Right atrium auricular region (tissue), 2 donors: ENCODE results near the gene CHIC2. TPM values are rescaled to one million over a fixed set of nuclear protein-coding genes. Genes with fewer than 3 reads are reported as not detected.
"Not testable (repeated sequence)": the region's sequence is repeated elsewhere in the genome, so short reads cannot be mapped to it uniquely, and the experiment has no call there.

Experiments used
- DNase-seq: peaks from one replicate; pipeline ENCODE4 v3.0.0-alpha.2; 2019; ENCODE audit warnings: low spot score
- H3K27ac ChIP-seq, 2 donors: fragments of 200-600 bp; sonication (generic); 1 replicate in 1 of 2; 2 replicates in 1 of 2; pipeline ENCODE4 v1.5.1; 2016 to 2019
- H3K27me3 ChIP-seq, 2 donors: fragments of 200-600 bp; sonication (generic); one replicate each; pipeline versions ENCODE4 v1.5.1 to v1.6.0; 2017 to 2019
- H3K36me3 ChIP-seq: fragments of 200-600 bp; sonication (generic); one replicate; pipeline ENCODE4 v1.5.1; 2016
- H3K4me1 ChIP-seq, 2 donors: fragments of 200-600 bp; sonication (generic); one replicate each; pipeline versions ENCODE4 v1.5.1 to v1.6.0; 2017 to 2019
- H3K4me3 ChIP-seq, 2 donors: fragments of 200-600 bp; sonication (generic); 1 replicate in 1 of 2; 2 replicates in 1 of 2; pipeline ENCODE4 v1.5.1; 2017 to 2019; ENCODE audit warnings: mild to moderate bottlenecking in 1 of 2, moderate library complexity in 1 of 2
- H3K9me3 ChIP-seq, 2 donors: fragments of 200-600 bp; sonication (generic); one replicate each; pipeline ENCODE4 v1.5.1; 2019
- total RNA-seq, 2 donors: library from RNA; depleted of rRNA; stranded (reverse); fragments of >200 nt; gene quantifications; one replicate each; pipeline ENCODE4 v1.1.0, GENCODE V29; 2016
- TF ChIP-seq, protein P1 (sequence below), 2 donors: fragments of 200-600 bp; sonication (generic); IDR thresholded peaks; one replicate each; pipeline ENCODE4 v1.5.1; 2019; ENCODE audit warnings: antibody characterized with exemption in 2 of 2

Gene CHIC2
- total RNA-seq: 10 to 100 TPM; 10.6 to 18.7 TPM

DNA sequence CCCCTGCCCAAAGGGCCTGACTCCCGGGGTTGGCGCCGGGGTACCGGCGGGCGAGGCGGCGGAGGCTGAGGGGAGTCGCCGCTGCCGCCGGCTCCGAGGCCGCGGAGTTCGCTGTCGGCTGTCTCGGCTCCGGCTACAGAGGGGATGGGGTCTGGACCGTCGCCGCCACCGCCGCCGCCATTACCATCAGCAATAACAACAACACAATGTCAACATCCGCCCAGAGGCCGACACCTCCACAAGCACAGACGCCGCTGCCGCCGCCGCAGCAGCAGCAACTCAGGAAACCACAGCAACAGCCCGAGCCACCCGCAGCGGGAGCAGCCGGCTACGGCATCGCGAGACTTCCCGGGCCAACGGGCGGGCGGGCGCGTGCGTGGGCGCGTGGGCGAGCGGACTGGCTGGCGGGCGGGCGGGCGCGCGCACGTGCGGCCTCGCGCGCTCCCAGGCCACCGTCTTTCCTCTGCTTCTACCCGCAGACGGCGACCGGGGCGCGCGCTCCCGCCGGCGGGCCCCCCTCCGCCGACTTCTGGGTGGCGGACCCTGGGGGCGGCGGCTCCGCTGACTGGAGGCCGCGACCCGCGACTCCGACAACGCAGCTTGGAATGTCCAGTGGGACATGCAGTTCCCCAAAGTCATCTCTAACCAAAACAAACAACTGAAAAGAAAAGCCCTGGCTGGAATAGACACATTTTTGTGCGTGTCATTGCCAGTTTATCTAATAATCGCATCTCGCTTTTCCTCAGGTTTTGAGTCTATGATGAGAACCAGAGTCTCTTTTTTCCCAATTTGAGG lies at the start of gene CHIC2:
CHIC2 (minus strand) TSS at position 289 of the 795 bp plus-strand sequence. CDS start 305 bp downstream, outside the sequence.
- H3K4me1 ChIP-seq: peaks cover 0 to 46% of the 10 kb centered on the region in 2 donors

DNA sequence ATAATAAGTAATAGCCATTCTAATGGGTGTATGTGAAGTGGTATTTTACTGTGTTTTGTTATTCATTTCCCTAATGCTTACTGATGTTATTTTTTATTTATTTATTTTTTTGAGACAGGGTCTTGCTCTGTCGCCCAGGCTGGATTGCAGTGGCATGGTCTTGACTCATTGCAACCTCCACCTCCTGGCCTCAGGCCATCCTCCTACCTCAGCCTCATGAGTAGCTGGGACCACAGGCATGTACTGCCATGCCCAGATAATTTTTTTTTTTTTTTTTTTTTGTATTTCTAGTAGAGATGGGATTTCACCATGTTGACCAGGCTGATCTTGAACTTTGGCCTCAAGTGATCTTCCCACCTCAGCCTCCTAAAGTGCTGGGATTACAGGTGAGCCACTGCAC lies 48.8 kb upstream of the CHIC2 start:
- H3K36me3 ChIP-seq, DNase-seq, H3K9me3 ChIP-seq, H3K4me3 ChIP-seq, H3K27ac ChIP-seq: not testable (repeated sequence)
- Histone ChIP-seq H3K4me1 (peaks cover 0 to 12% of the 10 kb centered on the region in 2 donors), H3K27me3 (peaks cover 19% of the 10 kb centered on the region in 2 donors)

More for the DNA sequence above, at the start of gene CHIC2:
- H3K4me3 ChIP-seq: peak within 1 kb of the TSS; percentile 94 to 99
- H3K36me3 ChIP-seq: no peaks in the 10 kb centered on the region
- DNase-seq: peak; percentile 95
- TF ChIP-seq, protein P1, sequence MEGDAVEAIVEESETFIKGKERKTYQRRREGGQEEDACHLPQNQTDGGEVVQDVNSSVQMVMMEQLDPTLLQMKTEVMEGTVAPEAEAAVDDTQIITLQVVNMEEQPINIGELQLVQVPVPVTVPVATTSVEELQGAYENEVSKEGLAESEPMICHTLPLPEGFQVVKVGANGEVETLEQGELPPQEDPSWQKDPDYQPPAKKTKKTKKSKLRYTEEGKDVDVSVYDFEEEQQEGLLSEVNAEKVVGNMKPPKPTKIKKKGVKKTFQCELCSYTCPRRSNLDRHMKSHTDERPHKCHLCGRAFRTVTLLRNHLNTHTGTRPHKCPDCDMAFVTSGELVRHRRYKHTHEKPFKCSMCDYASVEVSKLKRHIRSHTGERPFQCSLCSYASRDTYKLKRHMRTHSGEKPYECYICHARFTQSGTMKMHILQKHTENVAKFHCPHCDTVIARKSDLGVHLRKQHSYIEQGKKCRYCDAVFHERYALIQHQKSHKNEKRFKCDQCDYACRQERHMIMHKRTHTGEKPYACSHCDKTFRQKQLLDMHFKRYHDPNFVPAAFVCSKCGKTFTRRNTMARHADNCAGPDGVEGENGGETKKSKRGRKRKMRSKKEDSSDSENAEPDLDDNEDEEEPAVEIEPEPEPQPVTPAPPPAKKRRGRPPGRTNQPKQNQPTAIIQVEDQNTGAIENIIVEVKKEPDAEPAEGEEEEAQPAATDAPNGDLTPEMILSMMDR (IDR thresholded peaks at IDR 0.05): no peak
- peak within 1 kb of the TSS; percentile 89 to 97 for H3K27ac ChIP-seq
- no peaks in the 10 kb centered on the region for H3K9me3 ChIP-seq
- H3K27me3 ChIP-seq: no peaks in the 10 kb centered on the region

GRCh38 chr4:54110019-54110416 lies 45.6 kb upstream of the CHIC2 start:
- Histone ChIP-seq H3K27ac (no peak overlapping the region), H3K4me3 (peak overlapping the region in 1 of 2 donors; percentile 18), H3K27me3 (peaks cover 19 to 21% of the 10 kb centered on the region in 2 donors), H3K4me1 (peaks cover 0 to 12% of the 10 kb centered on the region in 2 donors), H3K9me3 (no peaks in the 10 kb centered on the region), H3K36me3 (no peaks in the 10 kb centered on the region)
- no peak for DNase-seq
- TF ChIP-seq, protein P1 (IDR thresholded peaks at IDR 0.05): no peak

- H3K27me3 ChIP-seq: peaks cover 19 to 21% of the 10 kb centered on the region in 2 donors
Observed at GRCh38 chr4:54109241-54110018, 45.0 kb upstream of the CHIC2 start.

DNA sequence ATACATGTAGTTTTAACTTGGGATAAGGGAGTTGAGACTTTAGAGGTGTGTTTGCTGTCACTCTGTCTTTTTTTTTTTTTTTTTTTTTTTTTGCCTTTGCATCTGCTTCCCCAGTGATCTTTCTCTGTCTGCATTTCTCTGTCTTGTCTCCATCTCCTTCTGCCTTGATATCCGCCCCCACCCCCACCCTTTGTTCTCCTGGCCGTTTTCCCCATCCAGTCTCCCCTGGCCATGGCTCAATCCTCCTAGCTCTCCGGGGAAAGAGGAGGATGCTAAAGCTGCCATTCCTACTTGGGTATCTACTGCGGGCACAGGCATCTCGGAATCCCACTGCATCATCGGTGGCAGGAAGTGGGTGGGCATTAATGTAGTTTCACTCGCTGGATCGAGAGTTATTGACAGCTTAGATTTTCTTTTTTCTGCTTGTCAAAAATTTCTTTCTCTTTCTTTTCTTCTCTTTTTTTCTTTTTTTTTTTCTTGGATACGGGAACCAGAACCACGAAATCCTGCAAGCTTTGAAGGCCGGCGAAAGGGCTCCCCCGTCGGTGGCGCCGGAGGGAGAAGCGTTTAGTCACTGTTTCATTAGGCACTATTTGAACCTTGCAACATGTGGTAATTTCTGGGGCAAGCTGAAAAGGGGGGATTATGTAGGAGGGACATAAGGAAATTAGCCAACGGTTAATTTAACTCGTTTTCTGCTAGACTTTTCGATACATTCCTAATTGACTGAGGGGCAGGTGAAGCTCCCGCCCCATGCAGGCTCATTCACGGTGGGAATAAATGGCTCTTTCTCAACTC lies 43.7 kb upstream of the CHIC2 start:
- no peak overlapping the region for H3K27ac ChIP-seq
- TF ChIP-seq, protein P1 (IDR thresholded peaks at IDR 0.05): no peak
- no peaks in the 10 kb centered on the region for H3K36me3 ChIP-seq

More at GRCh38 chr4:54109241-54110018, 45.0 kb upstream of the CHIC2 start:
- Histone ChIP-seq H3K36me3 (no peaks in the 10 kb centered on the region), H3K4me3 (peak overlapping the region in 1 of 2 donors; percentile 18), H3K9me3 (no peaks in the 10 kb centered on the region), H3K27ac (no peak overlapping the region), H3K4me1 (peaks cover 0 to 12% of the 10 kb centered on the region in 2 donors)
- DNase-seq: no peak
- TF ChIP-seq, protein P1 (IDR thresholded peaks at IDR 0.05): no peak

More for the DNA sequence above, 43.7 kb upstream of the CHIC2 start:
- H3K27me3 ChIP-seq: peaks cover 19 to 21% of the 10 kb centered on the region in 2 donors
- DNase-seq: no peak
- H3K4me1 ChIP-seq: peaks cover 0 to 23% of the 10 kb centered on the region in 2 donors
- no peak overlapping the region for H3K4me3 ChIP-seq
- H3K9me3 ChIP-seq: no peaks in the 10 kb centered on the region
